Astrocyte of the hippocampus (primary cell): Measurements from ENCODE around the gene CCNI.
"Not testable (repeated sequence)": the region's sequence is repeated elsewhere in the genome, so short reads cannot be mapped to it uniquely, and the experiment has no call there.

Experiments used
- DNase-seq: peaks from one replicate; pipeline ENCODE4 v3.0.0; 2011; ENCODE audit warnings: low read depth, low spot score

Gene CCNI

GRCh38 chr4:77040854-77041725 lies 34.7 kb downstream of the CCNI start:
- peak; percentile 33 for DNase-seq

GRCh38 chr4:77040270-77040669 lies 35.5 kb downstream of the CCNI start:
- peak; percentile 69 for DNase-seq

GRCh38 chr4:77039796-77040195 lies 36.0 kb downstream of the CCNI start:
- no peak for DNase-seq

- no peak for DNase-seq
These were observed 38.1 kb downstream of the CCNI start for GRCh38 chr4:77037736-77038135.

GRCh38 chr4:77037168-77037567 lies 38.6 kb downstream of the CCNI start:
- not testable (repeated sequence) for DNase-seq

- DNase-seq: peak; percentile 95
These were observed 39.6 kb downstream of the CCNI start for GRCh38 chr4:77036206-77036605.

GRCh38 chr4:77035153-77035552 lies 40.6 kb downstream of the CCNI start:
- no peak for DNase-seq

GRCh38 chr4:77031544-77031943 lies 44.2 kb downstream of the CCNI start:
- no peak for DNase-seq

- DNase-seq: not testable (repeated sequence)
These were observed 46.0 kb downstream of the CCNI start for GRCh38 chr4:77029757-77030156.

GRCh38 chr4:77028246-77028645 lies 47.5 kb downstream of the CCNI start:
- no peak for DNase-seq

- no peak for DNase-seq
These were observed 49.5 kb downstream of the CCNI start for GRCh38 chr4:77026322-77026704.

GRCh38 chr4:77025643-77026321 lies 50.0 kb downstream of the CCNI start:
- DNase-seq: peak; percentile 35

GRCh38 chr4:77023920-77024319 lies 51.9 kb downstream of the CCNI start:
- no peak for DNase-seq

GRCh38 chr4:77022560-77023179 lies 53.1 kb downstream of the CCNI start:
- peak; percentile 77 for DNase-seq

- DNase-seq: peak; percentile 87
These were observed 54.1 kb downstream of the CCNI start for GRCh38 chr4:77021614-77022089.

- DNase-seq: no peak
These were observed 55.8 kb downstream of the CCNI start for GRCh38 chr4:77020017-77020416.

- peak; percentile 81 for DNase-seq
These were observed 60.4 kb downstream of the CCNI start for GRCh38 chr4:77015390-77015789.

GRCh38 chr4:77014256-77014655 lies 61.5 kb downstream of the CCNI start:
- DNase-seq: no peak

- DNase-seq: no peak
These were observed 63.1 kb downstream of the CCNI start for GRCh38 chr4:77012726-77013125.

GRCh38 chr4:77010841-77011354 lies 64.9 kb downstream of the CCNI start:
- DNase-seq: peak; percentile 46

GRCh38 chr4:77009511-77010115 lies 66.2 kb downstream of the CCNI start:
- no peak for DNase-seq
